H9 (cell line): ENCODE measurements around the gene PARD6G. TPM values are rescaled to one million over a fixed set of nuclear protein-coding genes. Genes with fewer than 3 reads are reported as not detected.

Experiments used
- DNase-seq: peaks from one replicate; pipeline ENCODE4 v3.0.0-alpha.2; 2017
- H2AFZ ChIP-seq: one replicate; pipeline ENCODE4 v1.6.1; 2013; ENCODE audit warnings: mild to moderate bottlenecking, low read length, control low read depth, moderate library complexity
- H2AK5ac ChIP-seq: 2 replicates; pipeline ENCODE4 v1.6.1; 2013; ENCODE audit warnings: low read length, control low read depth, mixed read lengths; ENCODE audit not compliant: insufficient read length
- H2BK120ac ChIP-seq: one replicate; pipeline ENCODE4 v1.6.1; 2013; ENCODE audit warnings: low read depth, mild to moderate bottlenecking, low read length, control low read depth, inconsistent platforms; ENCODE audit not compliant: poor library complexity, severe bottlenecking
- H2BK12ac ChIP-seq: 2 replicates; pipeline ENCODE4 v1.6.1; 2013; ENCODE audit warnings: low read length, control low read depth, mixed read lengths, low read depth; ENCODE audit not compliant: insufficient read length
- H2BK15ac ChIP-seq: 2 replicates; pipeline ENCODE4 v1.6.1; 2013; ENCODE audit warnings: low read depth, low read length, control low read depth
- H2BK20ac ChIP-seq: one replicate; pipeline ENCODE4 v1.6.1; 2013; ENCODE audit warnings: low read depth, mild to moderate bottlenecking, low read length, control low read depth, inconsistent platforms; ENCODE audit not compliant: poor library complexity, severe bottlenecking
- H2BK5ac ChIP-seq: 2 replicates; pipeline ENCODE4 v1.6.1; 2013; ENCODE audit warnings: low read length, control low read depth, mixed read lengths; ENCODE audit not compliant: insufficient read length
- H3K14ac ChIP-seq: 2 replicates; pipeline ENCODE4 v1.6.1; 2013; ENCODE audit warnings: low read length, control low read depth; ENCODE audit not compliant: insufficient read depth
- H3K18ac ChIP-seq: 2 replicates; pipeline ENCODE4 v1.6.1; 2013; ENCODE audit warnings: low read depth, mild to moderate bottlenecking, mixed read lengths, low read length, control low read depth; ENCODE audit not compliant: insufficient read length
- H3K23ac ChIP-seq: 2 replicates; pipeline ENCODE4 v1.6.1; 2013; ENCODE audit warnings: low read length, control low read depth, mixed read lengths, low read depth; ENCODE audit not compliant: insufficient read length
- H3K23me2 ChIP-seq: 2 replicates; pipeline ENCODE4 v1.6.1; 2013; ENCODE audit warnings: low read depth, mild to moderate bottlenecking, mixed read lengths, low read length, control low read depth; ENCODE audit not compliant: insufficient read length, poor library complexity, severe bottlenecking
- H3K27ac ChIP-seq: 2 replicates; pipeline ENCODE4 v1.5.1; 2013; ENCODE audit warnings: low read length, control low read depth, mixed read lengths, low read depth; ENCODE audit not compliant: insufficient read length
- H3K27me3 ChIP-seq: 2 replicates; pipeline ENCODE4 v1.6.1; 2013; ENCODE audit warnings: low read length, control low read depth, inconsistent platforms; ENCODE audit not compliant: insufficient read depth
- H3K4ac ChIP-seq: 2 replicates; pipeline ENCODE4 v1.6.1; 2013; ENCODE audit warnings: low read depth, mild to moderate bottlenecking, control low read depth, inconsistent platforms, low read length, moderate library complexity
- H3K4me1 ChIP-seq: 2 replicates; pipeline ENCODE4 v1.6.1; 2013; ENCODE audit warnings: low read length, control low read depth, inconsistent platforms; ENCODE audit not compliant: insufficient read depth
- H3K4me2 ChIP-seq: 2 replicates; pipeline ENCODE4 v1.6.1; 2013; ENCODE audit warnings: low read length, control low read depth, mixed read lengths; ENCODE audit not compliant: insufficient read length, insufficient read depth
- H3K56ac ChIP-seq: 2 replicates; pipeline ENCODE4 v1.6.1; 2013; ENCODE audit warnings: low read depth, mild to moderate bottlenecking, mixed read lengths, low read length, control low read depth; ENCODE audit not compliant: insufficient read length
- H3K79me1 ChIP-seq: 2 replicates; pipeline ENCODE4 v1.6.1; 2013; ENCODE audit warnings: low read depth, mild to moderate bottlenecking, moderate library complexity, low read length, control low read depth, inconsistent platforms; ENCODE audit not compliant: insufficient read depth, poor library complexity, severe bottlenecking
- H3K79me2 ChIP-seq: 2 replicates; pipeline ENCODE4 v1.6.1; 2013; ENCODE audit warnings: low read length, control low read depth, inconsistent platforms; ENCODE audit not compliant: insufficient read depth
- H3K9ac ChIP-seq: 2 replicates; pipeline ENCODE4 v1.6.1; 2013; ENCODE audit warnings: low read length, control low read depth, mixed read lengths; ENCODE audit not compliant: insufficient read length; ENCODE audit errors: extremely low read depth
- H3K9me3 ChIP-seq: one replicate; pipeline ENCODE4 v1.6.1; 2013; ENCODE audit warnings: low read depth, low read length, inconsistent platforms; ENCODE audit not compliant: control insufficient read depth
- H3T11ph ChIP-seq: one replicate; pipeline ENCODE4 v1.6.1; 2013; ENCODE audit warnings: mild to moderate bottlenecking, low read length, control low read depth, inconsistent platforms
- H4K20me1 ChIP-seq: one replicate; pipeline ENCODE4 v1.6.1; 2013; ENCODE audit not compliant: control insufficient read depth, insufficient read length, insufficient read depth
- H4K5ac ChIP-seq: 2 replicates; pipeline ENCODE4 v1.6.1; 2013; ENCODE audit warnings: low read depth, mild to moderate bottlenecking, mixed read lengths, low read length, control low read depth; ENCODE audit not compliant: insufficient read length
- H4K8ac ChIP-seq: replicated peaks from 2 replicates; pipeline ENCODE4 v1.6.1; 2013; ENCODE audit warnings: low read length, control low read depth, mixed read lengths, low read depth; ENCODE audit not compliant: insufficient read length
- H4K91ac ChIP-seq: 2 replicates; pipeline ENCODE4 v1.6.1; 2013; ENCODE audit warnings: low read depth, mild to moderate bottlenecking, moderate library complexity, mixed read lengths, low read length, control low read depth; ENCODE audit not compliant: insufficient read length
- H3K27ac Mint-ChIP-seq, 3 experiments: 2 replicates in 2 of 3; 3 replicates in 1 of 3; pipeline ENCODE4 v1.8.0; 2020 to 2021; ENCODE audit warnings: mixed read lengths in 3 of 3, mild to moderate bottlenecking in 1 of 3, moderate library complexity in 1 of 3
- H3K27me3 Mint-ChIP-seq: 2 replicates; pipeline ENCODE4 v1.8.0; 2021; ENCODE audit warnings: low read depth, mild to moderate bottlenecking, moderate library complexity, mixed read lengths
- H3K36me3 Mint-ChIP-seq, 3 experiments: 2 replicates in 2 of 3; 3 replicates in 1 of 3; pipeline ENCODE4 v1.8.0; 2020 to 2021; ENCODE audit warnings: low read depth in 3 of 3, mixed read lengths in 3 of 3; ENCODE audit not compliant: insufficient read depth in 1 of 3
- H3K4me1 Mint-ChIP-seq, 2 experiments: 2 replicates each; pipeline ENCODE4 v1.8.0; 2020; ENCODE audit warnings: mixed read lengths in 2 of 2
- H3K4me3 Mint-ChIP-seq, 2 experiments: 2 replicates in 1 of 2; 3 replicates in 1 of 2; pipeline ENCODE4 v1.8.0; 2020 to 2021; ENCODE audit warnings: mild to moderate bottlenecking in 2 of 2, mixed read lengths in 2 of 2, moderate library complexity in 1 of 2
- H3K9me3 Mint-ChIP-seq, 2 experiments: 2 replicates in 1 of 2; 3 replicates in 1 of 2; pipeline ENCODE4 v1.8.0; 2020; ENCODE audit warnings: mild to moderate bottlenecking in 2 of 2, mixed read lengths in 2 of 2, moderate library complexity in 1 of 2
- CTCF ChIP-seq: fragments of 200-600 bp; sonication (generic); conservative IDR thresholded peaks from 3 replicates; pipeline ENCODE4 v1.8.0; 2021; ENCODE audit warnings: antibody characterized with exemption, mild to moderate bottlenecking
- WGBS: extraction: QIAGEN DNeasy Blood & Tissue Kit; methylation state at CpG from one replicate; pipeline ENCODE4 v1.1.7; 2013; ENCODE audit warnings: missing lambda C conversion rate, low lambda C conversion rate, mixed read lengths; ENCODE audit not compliant: insufficient read length; ENCODE audit errors: extremely low coverage; 5-methylcytosine and 5-hydroxymethylcytosine counted together
- total RNA-seq: library from RNA; stranded (reverse); gene quantifications from 2 replicates; pipeline ENCODE4 v1.2.1, GENCODE V29; 2021

PARD6G gene
- total RNA-seq, 1 experiment from 2014 or later: 11.2 TPM

GRCh38 chr18:80108739-80109675 is 138.3 kb downstream of the PARD6G start, which contains the start of gene ADNP2:
Gene ADNP2, plus strand, starts transcription at chr18:80109262. Its CDS starts 8,281 bp downstream, at chr18:80117543.
- DNase-seq: peak; percentile 96
- peak within 1 kb of the TSS; percentile 75 for H3K18ac ChIP-seq
- TF ChIP-seq CTCF: no peak
- H3K9me3 Mint-ChIP-seq: no peaks in the 10 kb centered on the region
- no peak within 1 kb of the TSS for H3K56ac ChIP-seq
- no peak within 1 kb of the TSS for H3K27ac ChIP-seq
- H2AFZ ChIP-seq: no peak within 1 kb of the TSS
- WGBS: no CpG with 5 or more reads among the region's 76 CpGs
- no peak within 1 kb of the TSS for H2BK15ac ChIP-seq
- no peaks in the 10 kb centered on the region for H3K27me3 ChIP-seq
- peaks cover 2% of the 10 kb centered on the region for H4K20me1 ChIP-seq
- H3K4me2 ChIP-seq: peak within 1 kb of the TSS; percentile 66
- no peak within 1 kb of the TSS for H3T11ph ChIP-seq
- H4K91ac ChIP-seq: no peak within 1 kb of the TSS
- no peak within 1 kb of the TSS for H3K23ac ChIP-seq
- no peak within 1 kb of the TSS for H4K8ac ChIP-seq
- H3K9ac ChIP-seq: peak within 1 kb of the TSS; percentile 64
- no peaks in the 10 kb centered on the region for H3K23me2 ChIP-seq
- no peaks in the 10 kb centered on the region for H3K79me1 ChIP-seq
- H3K27ac Mint-ChIP-seq: peak within 1 kb of the TSS; percentile 64 to 94 (median 93); a peak in 6 of 7 replicates
- no peak within 1 kb of the TSS for H3K4ac ChIP-seq
- H2BK5ac ChIP-seq: no peak within 1 kb of the TSS
- H3K14ac ChIP-seq: peak within 1 kb of the TSS; percentile 21
- no peak within 1 kb of the TSS for H4K5ac ChIP-seq
- H3K79me2 ChIP-seq: peaks cover 31% of the 10 kb centered on the region
- no peak within 1 kb of the TSS for H2AK5ac ChIP-seq
- H2BK120ac ChIP-seq: no peak within 1 kb of the TSS
- no peak within 1 kb of the TSS for H2BK20ac ChIP-seq
- peaks cover 66% of the 10 kb centered on the region in 2 experiments for H3K4me1 Mint-ChIP-seq
- H3K36me3 Mint-ChIP-seq: peaks cover 5 to 12% (median 7%) of the 10 kb centered on the region in 3 experiments
- peak within 1 kb of the TSS; percentile 87 to 91 for H3K4me3 Mint-ChIP-seq
- H2BK12ac ChIP-seq: no peak within 1 kb of the TSS
- no peaks in the 10 kb centered on the region for H3K27me3 Mint-ChIP-seq
- H3K4me1 ChIP-seq: peaks cover 12% of the 10 kb centered on the region; the same call in 1 of the 2 replicates
- no peaks in the 10 kb centered on the region for H3K9me3 ChIP-seq
